ENCODE measurements around the gene MIEN1. TPM values are rescaled to one million over a fixed set of nuclear protein-coding genes. Genes with fewer than 3 reads are reported as not detected.

Gene MIEN1
- total RNA-seq, 1 donor, result 19.0 TPM

DNA sequence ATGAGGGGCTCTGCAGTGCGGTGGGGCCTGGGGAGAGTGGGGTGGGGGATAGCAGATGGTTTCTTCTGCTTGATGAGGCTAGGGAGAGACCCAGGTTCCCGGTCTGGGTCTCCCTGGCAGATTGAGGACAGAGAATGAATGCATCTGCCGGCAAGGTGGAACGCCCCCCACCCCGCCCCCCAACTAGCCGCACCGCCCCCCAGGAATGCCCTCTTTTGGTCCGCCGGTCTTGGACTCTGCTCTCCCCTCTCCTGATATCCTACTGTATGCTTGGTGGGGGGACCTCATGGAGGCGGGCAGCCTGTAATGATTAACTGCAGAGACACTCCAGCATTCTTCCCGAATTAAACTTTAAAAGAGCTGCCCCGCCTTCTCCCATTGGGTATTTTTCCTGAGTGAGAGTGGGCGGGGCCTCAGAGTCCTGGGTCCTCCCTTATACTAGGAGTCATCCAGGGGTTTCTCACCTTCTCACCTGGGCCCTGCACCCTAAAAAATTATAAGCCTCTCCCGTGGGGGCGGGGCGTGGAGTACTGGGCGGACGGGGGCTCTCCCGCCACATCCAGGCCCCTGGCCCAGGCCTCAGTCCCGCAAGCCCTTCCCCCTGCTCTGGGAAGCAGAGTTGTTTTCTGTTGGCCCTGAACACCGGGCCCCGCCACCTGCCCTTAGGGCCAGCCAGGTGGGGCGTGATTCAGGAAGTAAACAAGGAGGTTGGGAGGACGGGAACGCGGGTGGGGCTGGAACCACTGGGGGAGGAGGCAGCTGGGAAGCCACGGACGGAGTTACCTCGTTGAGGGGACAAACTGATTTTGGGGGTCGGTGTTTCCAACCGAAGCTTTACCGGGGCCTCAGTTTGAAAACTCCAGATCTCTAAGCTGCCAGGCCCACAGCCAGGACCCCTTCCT lies 8.9 kb upstream of the MIEN1 start:
- DNase-seq (ENCODE audit: low read depth), result no peak
- TF ChIP-seq, protein P1, sequence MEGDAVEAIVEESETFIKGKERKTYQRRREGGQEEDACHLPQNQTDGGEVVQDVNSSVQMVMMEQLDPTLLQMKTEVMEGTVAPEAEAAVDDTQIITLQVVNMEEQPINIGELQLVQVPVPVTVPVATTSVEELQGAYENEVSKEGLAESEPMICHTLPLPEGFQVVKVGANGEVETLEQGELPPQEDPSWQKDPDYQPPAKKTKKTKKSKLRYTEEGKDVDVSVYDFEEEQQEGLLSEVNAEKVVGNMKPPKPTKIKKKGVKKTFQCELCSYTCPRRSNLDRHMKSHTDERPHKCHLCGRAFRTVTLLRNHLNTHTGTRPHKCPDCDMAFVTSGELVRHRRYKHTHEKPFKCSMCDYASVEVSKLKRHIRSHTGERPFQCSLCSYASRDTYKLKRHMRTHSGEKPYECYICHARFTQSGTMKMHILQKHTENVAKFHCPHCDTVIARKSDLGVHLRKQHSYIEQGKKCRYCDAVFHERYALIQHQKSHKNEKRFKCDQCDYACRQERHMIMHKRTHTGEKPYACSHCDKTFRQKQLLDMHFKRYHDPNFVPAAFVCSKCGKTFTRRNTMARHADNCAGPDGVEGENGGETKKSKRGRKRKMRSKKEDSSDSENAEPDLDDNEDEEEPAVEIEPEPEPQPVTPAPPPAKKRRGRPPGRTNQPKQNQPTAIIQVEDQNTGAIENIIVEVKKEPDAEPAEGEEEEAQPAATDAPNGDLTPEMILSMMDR (IDR thresholded peaks at IDR 0.05; ENCODE audit: insufficient read depth, low read depth, low read length), result no peak
- H3K4me3 ChIP-seq (ENCODE audit: low read depth, low read length), result peak overlapping the region; percentile 15

DNA sequence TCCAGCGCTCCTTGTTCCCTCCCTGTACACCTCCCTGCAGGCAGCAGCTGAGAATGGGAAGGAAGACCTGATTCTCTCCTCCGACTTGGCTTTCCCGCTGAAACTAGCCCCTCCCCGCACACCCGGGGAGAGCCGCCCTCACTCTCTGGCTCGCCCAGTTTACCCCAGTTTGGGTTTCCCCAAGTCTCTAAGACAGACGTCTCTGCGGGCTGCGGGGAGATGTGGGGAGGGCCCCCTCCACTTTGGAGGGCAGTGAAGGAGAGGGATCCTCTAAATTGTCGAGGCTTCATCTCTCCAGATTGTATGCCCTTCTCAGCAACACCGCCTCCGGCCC lies 8.2 kb upstream of the MIEN1 start:
- TF ChIP-seq, protein P1 (IDR thresholded peaks at IDR 0.05; ENCODE audit: insufficient read depth, low read depth, low read length), result no peak
- DNase-seq (ENCODE audit: low read depth), result no peak
- H3K4me3 ChIP-seq (ENCODE audit: low read depth, low read length), result peak overlapping the region; percentile 29

DNA sequence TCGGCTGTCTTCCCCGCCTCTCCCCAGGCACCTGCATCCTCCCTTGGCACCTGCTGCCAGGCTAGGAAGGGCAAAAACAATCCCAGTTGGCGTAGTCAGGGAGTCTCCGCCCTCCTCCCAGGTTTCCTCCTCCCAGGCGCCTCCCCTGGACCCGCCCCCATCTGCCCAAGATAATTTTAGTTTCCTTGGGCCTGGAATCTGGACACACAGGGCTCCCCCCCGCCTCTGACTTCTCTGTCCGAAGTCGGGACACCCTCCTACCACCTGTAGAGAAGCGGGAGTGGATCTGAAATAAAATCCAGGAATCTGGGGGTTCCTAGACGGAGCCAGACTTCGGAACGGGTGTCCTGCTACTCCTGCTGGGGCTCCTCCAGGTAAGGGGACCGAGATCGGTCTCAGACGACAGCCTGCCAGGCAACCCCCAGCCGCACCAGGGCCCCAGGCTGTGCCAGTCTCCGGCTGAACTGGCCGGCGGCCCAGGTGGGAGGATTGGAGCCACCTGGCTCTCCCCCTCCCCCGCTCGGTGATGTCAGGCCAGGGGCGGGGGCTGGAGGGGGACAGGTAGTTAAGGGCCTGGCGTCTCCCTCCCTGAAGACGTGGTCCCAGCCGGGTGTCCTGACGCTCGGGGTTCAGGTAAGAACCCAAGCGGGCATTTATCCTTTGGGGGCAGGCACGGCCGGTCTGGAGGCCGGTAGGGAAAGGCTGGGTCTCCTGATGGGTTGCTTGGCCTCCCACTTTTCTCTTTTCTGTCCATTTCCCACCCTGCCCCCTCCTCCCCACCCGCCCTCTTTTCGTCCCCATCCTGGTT lies 7.6 kb upstream of the MIEN1 start, which contains the start of gene GRB7:
GRB7 (plus strand) TSS at position 179 of the 808 bp plus-strand sequence. CDS start 4,364 bp downstream, outside the sequence.
- no peak for DNase-seq (ENCODE audit: low read depth)
- TF ChIP-seq, protein P1 (IDR thresholded peaks at IDR 0.05; ENCODE audit: insufficient read depth, low read depth, low read length), result no peak

DNA sequence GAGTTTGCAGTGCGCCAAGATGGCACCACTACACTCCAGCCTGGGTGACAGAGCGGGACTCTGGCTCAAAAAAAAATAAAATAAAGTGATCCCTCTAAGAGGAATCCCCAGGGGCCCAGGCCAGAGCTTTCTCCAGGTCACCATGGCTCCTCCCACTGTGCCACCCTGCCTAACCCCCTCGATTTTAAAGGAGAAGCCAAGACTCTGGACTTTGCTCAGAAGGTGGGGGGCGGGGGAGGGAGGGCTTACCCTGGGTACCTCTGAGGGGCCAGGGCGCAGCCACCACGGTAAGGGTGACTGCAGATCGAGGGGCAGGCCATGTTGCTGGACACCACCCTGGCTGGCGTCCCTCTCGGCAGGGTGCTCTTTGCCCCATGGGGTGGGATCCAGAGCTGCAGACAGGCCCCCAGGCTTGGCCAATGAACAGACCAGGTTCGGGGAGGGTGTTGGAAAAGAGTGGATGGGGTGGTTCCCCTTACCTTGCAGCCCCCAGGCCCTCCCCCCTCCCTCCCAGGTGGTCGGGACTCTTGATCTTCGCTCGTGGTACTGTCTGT lies 7.0 kb upstream of the MIEN1 start:
- H3K4me3 ChIP-seq (ENCODE audit: low read depth, low read length), result no peak overlapping the region
- TF ChIP-seq, protein P1 (IDR thresholded peaks at IDR 0.05; ENCODE audit: insufficient read depth, low read depth, low read length), result no peak
- no peak for DNase-seq (ENCODE audit: low read depth)

More for the DNA sequence above, 7.6 kb upstream of the MIEN1 start, which contains the start of gene GRB7:
- peak within 1 kb of the TSS; percentile 35 for H3K4me3 ChIP-seq (ENCODE audit: low read depth, low read length)

DNA sequence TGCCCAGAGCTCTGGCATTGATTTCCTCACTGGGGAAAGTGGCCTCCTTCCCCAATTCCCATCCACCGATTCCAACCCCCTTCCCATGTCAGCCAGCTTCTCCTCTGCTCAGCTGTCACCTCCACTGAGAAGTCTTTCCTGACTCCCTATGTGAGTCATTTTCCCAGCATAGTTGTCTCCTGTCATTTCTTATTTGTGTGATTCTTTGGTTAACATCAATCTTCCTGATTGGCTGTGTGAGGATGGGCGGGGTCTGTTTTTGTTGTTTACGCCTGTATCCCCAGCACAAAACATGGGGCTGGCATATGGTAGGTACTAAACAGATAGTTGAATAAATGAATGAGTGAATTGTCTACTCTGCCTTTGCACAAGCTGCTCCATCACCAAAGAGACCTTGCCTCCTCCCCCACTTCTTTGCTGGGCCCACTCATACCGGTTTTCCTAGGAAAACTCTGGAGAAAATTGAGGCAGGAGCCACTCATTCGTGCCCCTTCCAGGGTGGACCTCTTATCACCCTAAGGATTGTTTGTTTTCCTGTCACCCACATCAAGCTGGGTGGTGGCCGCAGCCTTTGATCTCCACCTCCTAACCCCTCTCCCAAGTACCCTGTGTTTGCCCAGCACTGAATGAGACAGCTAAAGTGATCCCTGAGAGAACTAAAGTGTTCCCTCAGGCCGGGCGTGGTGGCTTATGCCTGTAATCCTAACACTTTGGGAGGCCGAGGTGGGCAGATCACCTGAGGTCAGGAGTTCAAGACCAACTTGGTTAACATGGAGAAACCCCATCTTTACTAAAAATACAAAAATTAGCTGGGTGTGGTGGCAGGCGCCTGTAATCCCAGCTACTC lies 6.2 kb upstream of the MIEN1 start:
- H3K4me3 ChIP-seq (ENCODE audit: low read depth, low read length), result no peak overlapping the region
- no peak for DNase-seq (ENCODE audit: low read depth)
- TF ChIP-seq, protein P1 (IDR thresholded peaks at IDR 0.05; ENCODE audit: insufficient read depth, low read depth, low read length), result no peak

DNA sequence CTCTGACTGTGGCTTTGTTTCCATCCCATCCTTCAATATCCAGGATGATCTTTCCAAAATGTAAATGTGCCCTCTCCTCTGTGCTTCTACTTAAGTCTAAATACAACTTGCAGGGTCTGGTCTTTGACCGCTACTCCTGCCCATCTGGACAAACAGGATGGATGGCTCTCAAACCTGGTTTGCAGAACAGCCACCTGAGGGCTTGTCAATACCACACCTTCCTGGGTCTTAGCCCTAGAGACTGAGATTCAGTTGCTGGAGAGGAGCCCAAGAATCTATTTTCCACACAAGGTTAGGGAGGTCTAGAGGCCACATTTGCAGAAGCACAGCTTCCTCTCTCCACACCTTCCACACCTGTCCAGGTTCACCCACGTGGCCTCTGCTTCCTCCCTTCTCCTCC lies 5.5 kb upstream of the MIEN1 start:
- TF ChIP-seq, protein P1 (IDR thresholded peaks at IDR 0.05; ENCODE audit: insufficient read depth, low read depth, low read length), result no peak
- H3K4me3 ChIP-seq (ENCODE audit: low read depth, low read length), result no peak overlapping the region
- DNase-seq (ENCODE audit: low read depth), result no peak

Data from fibroblast of villous mesenchyme (primary cell).